ENCODE measurements around the gene CACNA1C. TPM values are rescaled to one million over a fixed set of nuclear protein-coding genes. Genes with fewer than 3 reads are reported as not detected.

CACNA1C gene
- total RNA-seq, 4 donors from 2014 or later: 0.38 to 2.4 (median 1.4) TPM

- TF ChIP-seq POLR2A (IDR thresholded peaks at IDR 0.05) (no peak), CTCF (IDR thresholded peaks at IDR 0.05) (no peak)
- DNase-seq (ENCODE audit: low spot score in 2 of 2): no peak
- peak overlapping the region; percentile 46 for H3K4me3 ChIP-seq (ENCODE audit: low read depth, poor library complexity, severe bottlenecking)
- WGBS, 2 donors: 0% methylated on average over 47 to 56 of the region's 60 CpGs
- intact Hi-C loops (cut with DNase I; ENCODE audit: low total_unique reads): no loop called here
Measured at GRCh38 chr12:2053691-2054090, 904 bp downstream of the CACNA1C start.

- WGBS, 2 donors: 6 to 15% methylated on average over 22 to 40 of the region's 40 CpGs
- intact Hi-C loops (cut with DNase I; ENCODE audit: low total_unique reads): no loop called here
- TF ChIP-seq CTCF (IDR thresholded peaks at IDR 0.05) (no peak), POLR2A (IDR thresholded peaks at IDR 0.05) (no peak)
- no peak for DNase-seq (ENCODE audit: low spot score in 2 of 2)
- no peak overlapping the region for H3K4me3 ChIP-seq (ENCODE audit: low read depth, poor library complexity, severe bottlenecking)
Measured at GRCh38 chr12:2054091-2055018, 1.6 kb downstream of the CACNA1C start.

- no peak overlapping the region for H3K4me3 ChIP-seq (ENCODE audit: low read depth, poor library complexity, severe bottlenecking)
- no peak for TF ChIP-seq CTCF (IDR thresholded peaks at IDR 0.05)
- no peak for TF ChIP-seq POLR2A (IDR thresholded peaks at IDR 0.05)
- no peak for DNase-seq (ENCODE audit: low spot score in 2 of 2)
- intact Hi-C loops (cut with DNase I; ENCODE audit: low total_unique reads): no loop called here
- 72 to 74% methylated on average over 21 of the region's 21 CpGs for WGBS, 2 donors
Measured at GRCh38 chr12:2057041-2057794, 4.4 kb downstream of the CACNA1C start.

- TF ChIP-seq POLR2A (IDR thresholded peaks at IDR 0.05): no peak
- no peak for DNase-seq (ENCODE audit: low spot score in 2 of 2)
- WGBS, 2 donors: 75 to 79% methylated on average over 8 of the region's 8 CpGs
- intact Hi-C loops (cut with DNase I; ENCODE audit: low total_unique reads): no loop called here
- no peak overlapping the region for H3K4me3 ChIP-seq (ENCODE audit: low read depth, poor library complexity, severe bottlenecking)
Measured at GRCh38 chr12:2057795-2058408, 5.1 kb downstream of the CACNA1C start.

GRCh38 chr12:2058837-2059236, 6.0 kb downstream of the CACNA1C start:
- DNase-seq (ENCODE audit: low spot score in 2 of 2): no peak
- intact Hi-C loops (cut with DNase I; ENCODE audit: low total_unique reads): no loop called here
- H3K4me3 ChIP-seq (ENCODE audit: low read depth, poor library complexity, severe bottlenecking): no peak overlapping the region
- WGBS, 2 donors: 88 to 91% methylated on average over 6 of the region's 6 CpGs
- TF ChIP-seq CTCF (IDR thresholded peaks at IDR 0.05) (no peak), POLR2A (IDR thresholded peaks at IDR 0.05) (no peak)

GRCh38 chr12:2061402-2061801, 8.6 kb downstream of the CACNA1C start:
- 86 to 90% methylated on average over 6 of the region's 6 CpGs for WGBS, 2 donors
- no peak overlapping the region for H3K4me3 ChIP-seq (ENCODE audit: low read depth, poor library complexity, severe bottlenecking)
- intact Hi-C loops (cut with DNase I; ENCODE audit: low total_unique reads): no loop called here
- TF ChIP-seq POLR2A (IDR thresholded peaks at IDR 0.05) (no peak), CTCF (IDR thresholded peaks at IDR 0.05) (no peak)
- DNase-seq (ENCODE audit: low spot score in 2 of 2): no peak
